A549 (cell line): ENCODE measurements around the gene ADAMTS10. TPM values are rescaled to one million over a fixed set of nuclear protein-coding genes. Genes with fewer than 3 reads are reported as not detected.
A peak's percentile ranks its signal among the peaks of the same experiment; 100 is the strongest.

Source experiments
- ATAC-seq, 2 experiments: fragments of 200-7000 bp in 1 of 2; fragments of >200 bp in 1 of 2; cut with Nextera tagmentation in 1 of 2; cut with Tn5 transposase in 1 of 2; 3 replicates each; pipeline versions ENCODE4 v1.8.0 to v1.9.1; 2018 to 2020; ENCODE audit warnings: mild to moderate bottlenecking in 1 of 2, moderate library complexity in 1 of 2
- CTCF ChIA-PET: fragments of 300-600 bp; sonication (Branson Sonifier 250); formaldehyde crosslinking; extraction: SDS; loops from one replicate; lab custom pipeline; 2021; ENCODE audit warnings: antibody characterized with exemption, inconsistent platforms; lab: Yijun Ruan, JAX
- POLR2A ChIA-PET: fragments of 350-600 bp; formaldehyde crosslinking; extraction: SDS; loops from one replicate; lab custom pipeline; 2021; ENCODE audit warnings: antibody characterized with exemption, inconsistent platforms; lab: Yijun Ruan, JAX
- DNase-seq, 2 experiments: peaks; one replicate each; pipeline versions ENCODE4 v3.0.0 to v3.0.0-alpha.2; 2011 to 2016; ENCODE audit warnings: low read depth in 1 of 2, low spot score in 1 of 2
- FAIRE-seq: peaks from 2 replicates; lab custom pipeline; 2011; peaks lifted over from hg19 to GRCh38; lab: Jason Lieb, UNC
- H3K27ac ChIP-seq, 2 experiments: fragments of >200 bp; sonication (Bioruptor Twin); formaldehyde crosslinking; 3 replicates each; pipeline ENCODE4 v1.5.1; 2016 to 2017
- H3K4me1 ChIP-seq: fragments of >200 bp; sonication (Bioruptor Twin); formaldehyde crosslinking; 3 replicates; pipeline ENCODE4 v1.6.1; 2016
- H3K4me2 ChIP-seq: fragments of >200 bp; sonication (Bioruptor Twin); formaldehyde crosslinking; 3 replicates; pipeline ENCODE4 v1.6.1; 2016
- H3K4me3 ChIP-seq: fragments of >200 bp; sonication (Bioruptor Twin); formaldehyde crosslinking; 3 replicates; pipeline ENCODE4 v1.5.1; 2016
- H3K9me3 ChIP-seq: fragments of >200 bp; sonication (Bioruptor Twin); formaldehyde crosslinking; 3 replicates; pipeline ENCODE4 v1.6.1; 2016
- CBX2 ChIP-seq: fragments of 200-600 bp; sonication (generic); IDR thresholded peaks from 2 replicates; pipeline ENCODE4 v1.6.1; 2016; ENCODE audit warnings: low read depth, mild to moderate bottlenecking, borderline replicate concordance
- CTCF ChIP-seq: fragments of >200 bp; sonication (Bioruptor Twin); formaldehyde crosslinking; IDR thresholded peaks from 3 replicates; pipeline ENCODE4 v1.5.1; 2016
- E2F6 ChIP-seq: IDR thresholded peaks from 2 replicates; pipeline ENCODE4 v1.6.1; 2012; ENCODE audit warnings: low read depth, borderline replicate concordance
- FOSL2 ChIP-seq, 2 experiments: fragments of 450-650 bp in 1 of 2; fragments of >200 bp in 1 of 2; sonication (Bioruptor Twin) in 1 of 2; formaldehyde crosslinking; IDR thresholded peaks; 2 replicates each; pipeline versions ENCODE4 v1.5.0 to v1.6.1; 2016 to 2020; ENCODE audit warnings: mild to moderate bottlenecking in 1 of 2, moderate library complexity in 1 of 2
- HOXA7 ChIP-seq: fragments of 250-450 bp; sonication (Bioruptor Pico); IDR thresholded peaks from 2 replicates; pipeline ENCODE4 v1.5.0; 2020; ENCODE audit warnings: mild to moderate bottlenecking, moderate library complexity
- HOXB13 ChIP-seq: fragments of 250-450 bp; sonication (Bioruptor Pico); IDR thresholded peaks from 2 replicates; pipeline ENCODE4 v1.5.0; 2020; ENCODE audit warnings: low read depth, mild to moderate bottlenecking, moderate library complexity
- HOXB5 ChIP-seq: fragments of 250-450 bp; sonication (Bioruptor Pico); IDR thresholded peaks from 2 replicates; pipeline ENCODE4 v1.5.0; 2020; ENCODE audit warnings: mild to moderate bottlenecking, moderate library complexity
- JUN ChIP-seq, 2 experiments: fragments of >200 bp; sonication (Bioruptor Twin); formaldehyde crosslinking; IDR thresholded peaks; 2 replicates in 1 of 2; 3 replicates in 1 of 2; pipeline ENCODE4 v1.6.1; 2016 to 2017
- MYC ChIP-seq: IDR thresholded peaks from 2 replicates; pipeline ENCODE4 v1.6.1; 2012; ENCODE audit warnings: mild to moderate bottlenecking, inconsistent platforms, low read length, improper control_type of control experiment, borderline replicate concordance
- NFE2L2 ChIP-seq: fragments of 150-350 bp; conservative IDR thresholded peaks from 2 replicates; pipeline ENCODE4 v1.6.1; 2014; ENCODE audit warnings: low read length
- POLR2AphosphoS2 ChIP-seq: conservative IDR thresholded peaks from 2 replicates; pipeline ENCODE4 v1.6.1; 2012; ENCODE audit warnings: low read length, improper control_type of control experiment, inconsistent platforms
- RAD21 ChIP-seq, 2 experiments: fragments of >200 bp in 1 of 2; sonication (Bioruptor Twin) in 1 of 2; formaldehyde crosslinking in 1 of 2; IDR thresholded peaks in 1 of 2; conservative IDR thresholded peaks in 1 of 2; 2 replicates in 1 of 2; 3 replicates in 1 of 2; pipeline ENCODE4 v1.6.1; 2012 to 2018; ENCODE audit warnings: inconsistent platforms in 1 of 2
- RARB ChIP-seq: fragments of 250-450 bp; sonication (Bioruptor Pico); IDR thresholded peaks from 2 replicates; pipeline ENCODE4 v1.8.0; 2021; ENCODE audit warnings: mild to moderate bottlenecking, moderate library complexity
- RCOR1 ChIP-seq: fragments of 150-350 bp; IDR thresholded peaks from 2 replicates; pipeline ENCODE4 v1.6.1; 2014; ENCODE audit warnings: antibody characterized with exemption, low read length, low read depth
- RNF2 ChIP-seq: fragments of 200-600 bp; sonication (generic); IDR thresholded peaks from 2 replicates; pipeline ENCODE4 v1.6.1; 2016; ENCODE audit warnings: low read depth, mild to moderate bottlenecking, antibody characterized with exemption, moderate library complexity, borderline replicate concordance
- SMC3 ChIP-seq: fragments of >200 bp; sonication (Bioruptor Twin); formaldehyde crosslinking; IDR thresholded peaks from 3 replicates; pipeline ENCODE4 v1.6.1; 2018; ENCODE audit warnings: inconsistent platforms
- ZC3H11A ChIP-seq: fragments of 450-650 bp; IDR thresholded peaks from 2 replicates; pipeline ENCODE4 v1.6.1; 2014; ENCODE audit warnings: antibody characterized with exemption, mild to moderate bottlenecking
- ZFP36 ChIP-seq: fragments of 450-650 bp; IDR thresholded peaks from 2 replicates; pipeline ENCODE4 v1.6.1; 2014; ENCODE audit warnings: borderline replicate concordance; ENCODE audit not compliant: partially characterized antibody
- WGBS: methylation state at CpG from one replicate; pipeline ENCODE4 v1.1.6; 2017; ENCODE audit errors: missing lambda C conversion rate; 5-methylcytosine and 5-hydroxymethylcytosine counted together
- polyA plus RNA-seq, 4 experiments: library from polyadenylated mRNA; depleted of rRNA in 3 of 4; stranded (reverse); fragments of >200 nt; fragmentation: RNase III in 1 of 4; extraction: RNeasy Plus Mini Kit Qiagen cat#74134 plus additional on column Dnase treatment in 1 of 4; gene quantifications; 2 replicates in 3 of 4; 3 replicates in 1 of 4; pipeline ENCODE4 v1.2.3, GENCODE V29; 2011 to 2017
- TF ChIP-seq, protein P1 (sequence below): fragments of 150-350 bp; IDR thresholded peaks from 2 replicates; pipeline ENCODE4 v1.6.1; 2014; ENCODE audit warnings: low read depth, mild to moderate bottlenecking, low read length
- TF ChIP-seq, protein P2 (sequence below): IDR thresholded peaks from 2 replicates; pipeline ENCODE4 v1.6.1; 2012
- TF ChIP-seq, protein P3 (sequence below): fragments of >200 bp; sonication (Bioruptor Twin); formaldehyde crosslinking; IDR thresholded peaks from 3 replicates; pipeline ENCODE4 v1.6.1; 2016
- TF ChIP-seq, protein P4 (sequence below): fragments of >200 bp; sonication (Bioruptor Twin); formaldehyde crosslinking; IDR thresholded peaks from 2 replicates; pipeline ENCODE4 v1.6.1; 2016

ADAMTS10 gene
- polyA plus RNA-seq, 2 of the 4 experiments (the other 2 are of a cell fraction), result 26.7 to 49.3 TPM

GRCh38 chr19:8578642-8579265, 31.8 kb downstream of the ADAMTS10 start:
- no peak for FAIRE-seq
- no peak for TF ChIP-seq MYC
- TF ChIP-seq POLR2AphosphoS2, result peak; percentile 58; the same call in 1 of the 2 replicates
- peak; percentile 50 to 60 for TF ChIP-seq RAD21 (conservative IDR thresholded peaks at IDR 0.05 in 1 of 2, IDR thresholded peaks at IDR 0.05 in 1 of 2)
- TF ChIP-seq CTCF, result peak; percentile 70
- 0 out of 3 replicates have a peak, but pooled peaks have one; percentile 22 for TF ChIP-seq SMC3
- TF ChIP-seq, all 56 proteins: peak for 4
- DNase-seq, result peak; percentile 66 to 69
- POLR2A ChIA-PET, result interaction anchor here (1.5 kb wide), 1 partner anchor 65 kb away, joined by 5 read pairs; the partner anchor contains the start of gene ZNF414
- ATAC-seq, result peak; percentile 57 to 64; a peak in 5 of 6 replicates
- no peak overlapping the region for H3K4me3 ChIP-seq
- no peaks in the 10 kb centered on the region for H3K9me3 ChIP-seq
- 0 out of 6 replicates have a peak overlapping the region, but pooled peaks of 1 of the 2 experiments have one; percentile 39 for H3K27ac ChIP-seq
- peaks cover 36% of the 10 kb centered on the region for H3K4me1 ChIP-seq
- 33% methylated on average over 12 of the region's 17 CpGs for WGBS
- H3K4me2 ChIP-seq, result no peak overlapping the region
- CTCF ChIA-PET, result interaction anchor here (0.7 to 5.2 kb wide), 31 partner anchors 7 to 591 kb away, joined by 3 to 60 read pairs (median 5); partner anchors contain the start of genes NFILZ and ZNF414

DNA sequence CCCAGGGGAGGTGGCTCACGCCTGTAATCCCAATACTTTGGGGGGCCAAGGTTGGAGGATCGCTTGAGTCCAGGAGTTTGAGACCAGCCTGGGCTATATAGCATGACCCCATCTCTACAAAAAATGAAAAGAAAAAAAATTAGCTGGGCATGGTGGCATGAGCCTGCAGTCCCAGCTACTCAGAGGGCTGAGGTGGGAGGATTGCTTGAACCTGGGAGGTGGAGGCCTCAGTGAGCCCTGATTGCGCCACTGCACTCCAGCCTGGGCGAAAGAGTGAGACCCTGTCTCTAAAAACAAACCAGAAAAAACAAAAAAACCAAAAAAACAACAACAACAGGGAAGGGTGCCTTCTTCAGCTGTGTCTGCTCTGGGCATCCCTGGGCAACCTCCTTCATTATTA, 32.8 kb downstream of the ADAMTS10 start:
- H3K4me3 ChIP-seq, result no peak overlapping the region
- H3K9me3 ChIP-seq, result no peaks in the 10 kb centered on the region
- no peak overlapping the region for H3K4me2 ChIP-seq
- no peak for TF ChIP-seq JUN (IDR thresholded peaks at IDR 0.05)
- TF ChIP-seq, protein P1, sequence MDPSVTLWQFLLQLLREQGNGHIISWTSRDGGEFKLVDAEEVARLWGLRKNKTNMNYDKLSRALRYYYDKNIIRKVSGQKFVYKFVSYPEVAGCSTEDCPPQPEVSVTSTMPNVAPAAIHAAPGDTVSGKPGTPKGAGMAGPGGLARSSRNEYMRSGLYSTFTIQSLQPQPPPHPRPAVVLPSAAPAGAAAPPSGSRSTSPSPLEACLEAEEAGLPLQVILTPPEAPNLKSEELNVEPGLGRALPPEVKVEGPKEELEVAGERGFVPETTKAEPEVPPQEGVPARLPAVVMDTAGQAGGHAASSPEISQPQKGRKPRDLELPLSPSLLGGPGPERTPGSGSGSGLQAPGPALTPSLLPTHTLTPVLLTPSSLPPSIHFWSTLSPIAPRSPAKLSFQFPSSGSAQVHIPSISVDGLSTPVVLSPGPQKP, result no peak
- TF ChIP-seq, protein P2, sequence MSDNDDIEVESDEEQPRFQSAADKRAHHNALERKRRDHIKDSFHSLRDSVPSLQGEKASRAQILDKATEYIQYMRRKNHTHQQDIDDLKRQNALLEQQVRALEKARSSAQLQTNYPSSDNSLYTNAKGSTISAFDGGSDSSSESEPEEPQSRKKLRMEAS, result no peak
- TF ChIP-seq CTCF, result no peak
- TF ChIP-seq RNF2, result no peak
- no peak for TF ChIP-seq SMC3
- no peak for TF ChIP-seq HOXB13 (CRISPR knock-in tag)
- DNase-seq, result no peak
- no peak for ATAC-seq
- H3K27ac ChIP-seq, result peak overlapping the region in 1 of 2 experiments; percentile 41; a peak in 2 of 6 replicates
- FAIRE-seq, result no peak
- ChIA-PET CTCF (interaction anchor here (0.8 to 5.2 kb wide), 14 partner anchors 8 to 223 kb away, joined by 3 to 60 read pairs (median 6); partner anchors contain the start of gene NFILZ), POLR2A (interaction anchor here (1.5 kb wide), 1 partner anchor 64 kb away, joined by 5 read pairs; the partner anchor contains the start of gene ZNF414)
- 71% methylated on average over 4 of the region's 4 CpGs for WGBS
- H3K4me1 ChIP-seq, result peaks cover 34% of the 10 kb centered on the region

DNA sequence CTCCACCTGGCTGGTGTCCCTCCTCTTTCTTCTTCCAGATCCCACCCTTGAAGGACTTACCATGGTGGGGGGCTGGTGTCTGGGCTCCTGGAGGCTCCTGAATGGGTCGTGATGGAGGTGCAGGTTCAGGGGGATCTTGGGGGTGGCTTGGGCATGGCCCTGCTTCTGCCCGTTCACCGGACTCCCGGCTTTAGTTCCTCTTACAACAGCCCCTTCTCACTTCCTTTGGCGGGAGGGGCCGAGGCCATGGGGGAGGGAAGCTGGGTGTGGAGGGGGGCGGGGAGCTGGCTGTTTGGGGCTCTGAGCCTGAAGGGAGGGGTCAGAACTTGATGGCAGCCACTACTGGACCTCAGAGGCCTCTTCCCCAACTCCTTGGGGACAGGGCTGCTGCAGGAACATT, 33.3 kb downstream of the ADAMTS10 start, which contains the start of gene MYO1F:
Gene MYO1F, minus strand, starts transcription at position 196 of the 400 bp plus-strand sequence. Its CDS starts 133 bp downstream, at position 63.
- ChIA-PET POLR2A (no interaction called here), CTCF (interaction anchor here (0.6 to 5.2 kb wide), 9 partner anchors 8 to 223 kb away, joined by 3 to 60 read pairs (median 9); no protein-coding TSS in a partner anchor)
- no peak within 1 kb of the TSS for H3K4me2 ChIP-seq
- no peak for DNase-seq
- peaks cover 30% of the 10 kb centered on the region for H3K4me1 ChIP-seq
- no peaks in the 10 kb centered on the region for H3K9me3 ChIP-seq
- ATAC-seq, result no peak
- H3K27ac ChIP-seq, result peak within 1 kb of the TSS in 1 of 2 experiments; percentile 76; a peak in 2 of 6 replicates
- no peak within 1 kb of the TSS for H3K4me3 ChIP-seq
- no peak for FAIRE-seq
- 77% methylated on average over 3 of the region's 7 CpGs for WGBS
- TF ChIP-seq MYC (no peak), NFE2L2 (no peak), RARB (no peak), HOXA7 (CRISPR knock-in tag) (no peak), E2F6 (no peak), JUN (IDR thresholded peaks at IDR 0.05) (no peak), FOSL2 (IDR thresholded peaks at IDR 0.05) (no peak), FOSL2 (CRISPR knock-in tag; IDR thresholded peaks at IDR 0.05) (no peak), CBX2 (no peak), RCOR1 (no peak), ZFP36 (no peak), HOXB5 (CRISPR knock-in tag) (no peak), ZC3H11A (no peak)
- TF ChIP-seq, protein P3, sequence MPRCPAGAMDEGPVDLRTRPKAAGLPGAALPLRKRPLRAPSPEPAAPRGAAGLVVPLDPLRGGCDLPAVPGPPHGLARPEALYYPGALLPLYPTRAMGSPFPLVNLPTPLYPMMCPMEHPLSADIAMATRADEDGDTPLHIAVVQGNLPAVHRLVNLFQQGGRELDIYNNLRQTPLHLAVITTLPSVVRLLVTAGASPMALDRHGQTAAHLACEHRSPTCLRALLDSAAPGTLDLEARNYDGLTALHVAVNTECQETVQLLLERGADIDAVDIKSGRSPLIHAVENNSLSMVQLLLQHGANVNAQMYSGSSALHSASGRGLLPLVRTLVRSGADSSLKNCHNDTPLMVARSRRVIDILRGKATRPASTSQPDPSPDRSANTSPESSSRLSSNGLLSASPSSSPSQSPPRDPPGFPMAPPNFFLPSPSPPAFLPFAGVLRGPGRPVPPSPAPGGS, result no peak
- TF ChIP-seq, protein P4, sequence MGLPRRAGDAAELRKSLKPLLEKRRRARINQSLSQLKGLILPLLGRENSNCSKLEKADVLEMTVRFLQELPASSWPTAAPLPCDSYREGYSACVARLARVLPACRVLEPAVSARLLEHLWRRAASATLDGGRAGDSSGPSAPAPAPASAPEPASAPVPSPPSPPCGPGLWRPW, result no peak
